K562 (cell line): ENCODE data around the gene CUTA. TPM values are rescaled to one million over a fixed set of nuclear protein-coding genes. Genes with fewer than 3 reads are reported as not detected.

Experiments used
- ATF1 ChIP-seq, 2 experiments: fragments of 450-650 bp in 1 of 2; IDR thresholded peaks; 2 replicates each; pipeline ENCODE4 v1.6.1; 2016; ENCODE audit warnings: missing compliant biosample characterization in 1 of 2, missing genetic modification characterization in 1 of 2
- CREM ChIP-seq: IDR thresholded peaks from 2 replicates; pipeline ENCODE4 v1.6.1; 2014; ENCODE audit warnings: antibody characterized with exemption, low read depth
- FOXK2 ChIP-seq, 2 experiments: fragments of 450-650 bp; IDR thresholded peaks in 1 of 2; conservative IDR thresholded peaks in 1 of 2; 2 replicates each; pipeline ENCODE4 v1.6.1; 2016; ENCODE audit warnings: low read depth in 2 of 2, mild to moderate bottlenecking in 1 of 2
- HDAC1 ChIP-seq, 2 experiments: fragments of 450-650 bp; IDR thresholded peaks; 2 replicates each; pipeline ENCODE4 v1.6.1; 2016 to 2017; ENCODE audit warnings: inconsistent platforms in 1 of 2, mild to moderate bottlenecking in 1 of 2, moderate library complexity in 1 of 2
- KDM1A ChIP-seq, 2 experiments: fragments of 450-650 bp; IDR thresholded peaks; 2 replicates each; pipeline ENCODE4 v1.6.1; 2016; ENCODE audit warnings: mild to moderate bottlenecking in 2 of 2
- KDM5B ChIP-seq: fragments of 200-600 bp; sonication (generic); IDR thresholded peaks from 2 replicates; pipeline ENCODE4 v1.6.1; 2012; ENCODE audit warnings: low read depth, mild to moderate bottlenecking, moderate library complexity, low read length, control low read depth, inconsistent platforms; ENCODE audit not compliant: insufficient replicate concordance
- MECOM ChIP-seq: fragments of 250-450 bp; sonication (Bioruptor Pico); IDR thresholded peaks from 2 replicates; pipeline ENCODE4 v1.8.0; 2022; ENCODE audit warnings: inconsistent platforms
- MYBL2 ChIP-seq, 2 experiments: fragments of 450-650 bp in 1 of 2; sonication (generic) in 1 of 2; formaldehyde crosslinking in 1 of 2; IDR thresholded peaks; 2 replicates each; pipeline versions ENCODE4 v1.6.1 to v1.8.1; 2017 to 2022; ENCODE audit warnings: borderline replicate concordance in 1 of 2, inconsistent platforms in 1 of 2, low read depth in 1 of 2, mild to moderate bottlenecking in 1 of 2, missing genetic modification reagents in 1 of 2, moderate library complexity in 1 of 2
- NFRKB ChIP-seq: fragments of 450-650 bp; IDR thresholded peaks from 2 replicates; pipeline ENCODE4 v1.6.1; 2016; ENCODE audit warnings: low read depth
- PRDM10 ChIP-seq: fragments of 450-650 bp; IDR thresholded peaks from 2 replicates; pipeline ENCODE4 v1.6.1; 2018; ENCODE audit not compliant: partially characterized antibody
- SMARCA4 ChIP-seq: fragments of 450-650 bp; IDR thresholded peaks from 2 replicates; pipeline ENCODE4 v1.6.1; 2016
- SMARCA5 ChIP-seq: fragments of 450-650 bp; IDR thresholded peaks from 2 replicates; pipeline ENCODE4 v1.6.1; 2016
- TEAD4 ChIP-seq, 2 experiments: sonication (generic) in 1 of 2; formaldehyde crosslinking in 1 of 2; IDR thresholded peaks; 2 replicates each; pipeline versions ENCODE4 v1.6.1 to v1.8.0; 2012 to 2022; ENCODE audit warnings: borderline replicate concordance in 1 of 2, inconsistent platforms in 1 of 2, low read length in 1 of 2, mild to moderate bottlenecking in 1 of 2, missing genetic modification reagents in 1 of 2
- ZNF511 ChIP-seq: sonication (generic); formaldehyde crosslinking; IDR thresholded peaks from 2 replicates; pipeline ENCODE4 v1.8.0; 2022; ENCODE audit warnings: mild to moderate bottlenecking, missing genetic modification reagents
- ZNF592 ChIP-seq: fragments of 450-650 bp; IDR thresholded peaks from 2 replicates; pipeline ENCODE4 v1.6.1; 2017; ENCODE audit warnings: antibody characterized with exemption, mild to moderate bottlenecking
- polyA plus RNA-seq, 8 experiments: library from polyadenylated mRNA; depleted of rRNA in 4 of 8; stranded (reverse) in 5 of 8; unstranded in 3 of 8; fragments of >200 nt; fragmentation: Nextera tagmentation in 2 of 8; fragmentation: Illumina TruSeq in 1 of 8; extraction: Ambion mirVana in 2 of 8; extraction: Trizol in 1 of 8; gene quantifications; 2 replicates each; pipeline versions ENCODE4 v1.2.1 to v1.2.3, GENCODE V29; 2011 to 2014; ENCODE audit warnings: inconsistent platforms in 1 of 8, missing spikeins in 1 of 8
- total RNA-seq, 7 experiments: library from RNA; depleted of rRNA in 6 of 7; stranded (reverse); fragments of >200 nt in 6 of 7; fragmentation: Illumina TruSeq in 2 of 7; extraction: Trizol in 2 of 7; gene quantifications; 2 replicates each; pipeline versions ENCODE4 v1.2.1 to v1.2.3, GENCODE V29; 2011 to 2021; ENCODE audit warnings: low replicate concordance in 1 of 7
- TF ChIP-seq, protein P1 (sequence below): fragments of 250-450 bp; sonication (Bioruptor Pico); IDR thresholded peaks from 2 replicates; pipeline ENCODE4 v1.4.0; 2020; ENCODE audit warnings: mild to moderate bottlenecking, moderate library complexity

The CUTA gene
- total and polyA plus RNA-seq, 9 of the 15 experiments (the other 6 are each of a cell fraction or from before 2014, with no cell fraction given) = 166 to 682 (median 310) TPM

DNA sequence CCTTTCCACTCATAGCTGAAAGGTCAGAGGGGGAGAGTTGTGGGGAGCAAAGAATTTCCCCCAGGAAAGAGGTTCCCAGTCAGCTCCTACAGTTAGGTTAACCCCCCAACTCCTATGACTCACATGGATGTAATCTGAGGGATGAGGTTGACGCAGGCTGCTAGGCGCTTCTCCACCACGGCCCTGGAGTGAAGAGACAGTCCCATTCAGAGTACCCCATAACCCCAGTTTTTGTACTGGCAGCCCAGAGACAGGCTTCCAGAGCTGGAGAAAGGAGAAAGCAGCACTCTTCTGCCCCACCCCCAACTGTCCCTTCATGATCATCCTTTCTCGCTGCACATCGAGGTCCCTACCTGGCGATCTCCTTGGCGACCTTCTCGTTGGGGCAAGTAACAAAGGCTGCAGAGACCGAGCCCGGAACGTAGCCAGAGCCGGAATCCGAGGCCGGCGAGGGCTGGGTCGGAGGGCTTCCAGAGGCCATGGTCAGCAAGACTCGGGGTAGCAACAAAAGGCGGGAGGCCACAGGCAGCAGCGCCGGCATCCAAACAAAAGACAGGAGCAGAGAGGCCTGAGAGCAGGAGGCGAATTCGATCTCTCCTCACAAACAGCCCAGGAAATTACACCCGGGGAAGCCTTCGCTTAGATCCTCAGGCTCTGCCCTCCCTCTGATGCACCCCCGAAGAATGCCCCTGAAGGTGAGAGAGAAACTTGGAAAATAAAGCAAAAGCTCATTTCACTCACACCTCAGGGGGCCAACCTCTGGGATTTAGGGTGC, 592 bp downstream of the CUTA start (continued):
- TF ChIP-seq PRDM10 = peak; percentile 41
- 0 out of 2 replicates have a peak, but pooled peaks have one; percentile 6 for TF ChIP-seq ZNF511 (CRISPR knock-in tag)
- TF ChIP-seq KDM5B = peak; percentile 47
- TF ChIP-seq MECOM (CRISPR knock-in tag) = 0 out of 2 replicates have a peak, but pooled peaks have one; percentile 18
- TF ChIP-seq SMARCA4 = peak; percentile 26
- TF ChIP-seq ZNF592 = peak; percentile 32; the same call in 1 of the 2 replicates
- TF ChIP-seq NFRKB = peak; percentile 33; the same call in 1 of the 2 replicates
- peak; percentile 51 for TF ChIP-seq SMARCA5
- TF ChIP-seq MYBL2 (IDR thresholded peaks at IDR 0.05; ENCODE audit: low read depth) = no peak
- TF ChIP-seq MYBL2 (CRISPR knock-in tag; IDR thresholded peaks at IDR 0.05; ENCODE audit: borderline replicate concordance) = no peak
- TF ChIP-seq TEAD4 (IDR thresholded peaks at IDR 0.05; ENCODE audit: low read length) = peak; percentile 25; the same call in 1 of the 2 replicates
- no peak for TF ChIP-seq TEAD4 (CRISPR knock-in tag; IDR thresholded peaks at IDR 0.05; ENCODE audit: borderline replicate concordance)
- peak in 1 of 2 experiments; percentile 0; a peak in 1 of 4 replicates for TF ChIP-seq KDM1A (IDR thresholded peaks at IDR 0.05)
- no peak for TF ChIP-seq FOXK2 (conservative IDR thresholded peaks at IDR 0.05 in 1 of 2, IDR thresholded peaks at IDR 0.05 in 1 of 2; ENCODE audit: low read depth in 2 of 2)
- no peak for TF ChIP-seq ATF1 (CRISPR knock-in tag; IDR thresholded peaks at IDR 0.05)
- no peak for TF ChIP-seq ATF1 (tag; IDR thresholded peaks at IDR 0.05)
- TF ChIP-seq, protein P1, sequence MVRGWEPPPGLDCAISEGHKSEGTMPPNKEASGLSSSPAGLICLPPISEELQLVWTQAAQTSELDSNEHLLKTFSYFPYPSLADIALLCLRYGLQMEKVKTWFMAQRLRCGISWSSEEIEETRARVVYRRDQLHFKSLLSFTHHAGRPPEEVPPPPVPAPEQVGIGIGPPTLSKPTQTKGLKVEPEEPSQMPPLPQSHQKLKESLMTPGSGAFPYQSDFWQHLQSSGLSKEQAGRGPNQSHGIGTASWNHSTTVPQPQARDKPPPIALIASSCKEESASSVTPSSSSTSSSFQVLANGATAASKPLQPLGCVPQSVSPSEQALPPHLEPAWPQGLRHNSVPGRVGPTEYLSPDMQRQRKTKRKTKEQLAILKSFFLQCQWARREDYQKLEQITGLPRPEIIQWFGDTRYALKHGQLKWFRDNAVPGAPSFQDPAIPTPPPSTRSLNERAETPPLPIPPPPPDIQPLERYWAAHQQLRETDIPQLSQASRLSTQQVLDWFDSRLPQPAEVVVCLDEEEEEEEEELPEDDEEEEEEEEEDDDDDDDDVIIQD = no peak
- TF ChIP-seq CREM = peak; percentile 68
- peak in 1 of 2 experiments; percentile 23; a peak in 2 of 4 replicates for TF ChIP-seq HDAC1 (IDR thresholded peaks at IDR 0.05)
